ENCODE measurements around the gene TMEM221.

Gene TMEM221

DNA sequence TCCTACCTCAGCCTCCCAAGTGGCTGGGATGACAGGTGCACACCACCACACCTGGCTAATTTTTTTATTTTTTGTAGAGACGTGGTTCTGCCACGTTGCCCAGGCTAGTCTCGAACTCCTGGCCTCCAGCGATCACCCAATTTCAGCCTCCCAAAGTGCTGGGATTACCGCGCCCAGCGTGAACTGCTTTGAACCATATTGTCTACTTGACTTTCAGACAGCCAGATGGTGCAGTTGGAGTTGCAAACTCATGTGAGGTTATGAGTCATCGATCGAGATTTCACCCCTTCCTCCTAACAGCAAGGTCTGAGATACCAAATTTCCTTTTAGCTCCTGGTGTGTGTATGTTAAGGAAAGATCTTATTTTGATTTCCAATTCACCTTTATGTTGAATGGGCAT is 24.6 kb upstream of the TMEM221 start:
- peak; percentile 59 for DNase-seq (ENCODE audit: low read depth)

DNA sequence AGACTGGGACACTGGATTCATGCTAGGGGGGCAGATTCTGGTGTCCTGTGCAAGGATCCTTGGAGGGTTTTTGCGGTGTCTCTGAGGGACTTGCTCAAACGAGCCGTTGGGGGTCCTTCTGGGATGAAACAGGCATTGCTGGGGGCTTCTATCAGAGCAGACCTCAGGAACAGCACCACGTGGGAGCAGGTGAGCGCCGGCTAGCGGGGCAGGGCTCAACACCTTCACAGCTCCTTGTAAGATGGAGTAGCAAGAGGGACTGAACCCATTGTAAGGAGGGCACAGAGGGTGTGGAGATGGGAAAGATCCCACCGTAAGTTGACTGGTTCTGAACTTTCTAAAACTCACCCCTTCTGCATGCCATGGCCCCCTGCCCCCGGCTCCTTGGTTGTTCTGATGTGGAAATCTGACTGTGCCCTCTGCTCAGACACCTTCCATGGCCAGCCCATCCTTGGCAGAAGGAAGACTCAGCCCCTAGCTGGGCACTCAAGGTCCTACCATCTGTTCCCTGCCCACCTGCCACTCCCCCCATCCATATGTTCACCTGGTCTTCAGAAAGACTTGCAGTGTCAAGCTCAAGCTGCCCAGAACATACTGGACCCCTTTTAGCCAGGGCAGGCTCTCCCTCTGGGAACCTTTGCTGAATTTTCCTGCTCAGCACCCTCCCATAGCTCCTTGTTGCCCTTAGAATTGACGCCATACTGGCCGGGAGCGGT is 23.1 kb upstream of the TMEM221 start:
- no peak for DNase-seq (ENCODE audit: low read depth)

DNA sequence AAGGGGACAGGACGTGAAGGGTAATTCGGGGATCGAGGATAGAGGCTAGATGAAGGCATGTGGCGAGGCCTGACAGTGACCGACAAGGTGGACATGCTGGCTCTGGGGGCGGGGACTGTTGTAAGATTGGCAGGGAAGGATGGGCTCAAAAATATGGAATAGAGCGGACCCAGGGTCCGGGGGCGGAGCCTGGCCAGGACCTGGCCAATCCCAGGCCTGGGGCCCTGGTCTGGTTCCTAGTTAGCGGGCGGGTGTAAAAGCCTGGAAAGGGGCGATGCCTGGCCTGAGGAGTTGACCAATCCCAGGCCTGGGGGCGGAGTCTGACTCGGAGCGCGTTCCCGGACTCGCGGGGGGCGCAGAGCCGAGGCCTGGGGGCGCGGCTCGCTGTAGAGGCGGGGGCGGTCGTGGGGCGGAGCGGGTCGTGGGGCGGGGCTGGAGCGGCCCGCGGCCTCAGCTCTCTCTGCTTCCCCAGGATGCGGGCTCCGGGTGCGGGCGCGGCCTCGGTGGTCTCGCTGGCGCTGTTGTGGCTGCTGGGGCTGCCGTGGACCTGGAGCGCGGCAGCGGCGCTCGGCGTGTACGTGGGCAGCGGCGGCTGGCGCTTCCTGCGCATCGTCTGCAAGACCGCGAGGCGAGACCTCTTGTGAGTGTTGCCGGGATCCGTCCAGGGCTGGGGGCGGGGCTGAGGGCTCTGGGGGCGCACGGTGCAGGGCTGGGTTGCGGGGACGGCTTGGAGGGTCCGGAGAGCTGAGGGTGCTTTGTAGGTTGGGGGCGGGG is 21.8 kb upstream of the TMEM221 start, which contains the start of gene SLC27A1:
Gene SLC27A1 (plus strand): TSS at position 457 of the 774 bp plus-strand sequence. CDS start 17 bp downstream, at position 474.
- DNase-seq (ENCODE audit: low read depth), result no peak

DNA sequence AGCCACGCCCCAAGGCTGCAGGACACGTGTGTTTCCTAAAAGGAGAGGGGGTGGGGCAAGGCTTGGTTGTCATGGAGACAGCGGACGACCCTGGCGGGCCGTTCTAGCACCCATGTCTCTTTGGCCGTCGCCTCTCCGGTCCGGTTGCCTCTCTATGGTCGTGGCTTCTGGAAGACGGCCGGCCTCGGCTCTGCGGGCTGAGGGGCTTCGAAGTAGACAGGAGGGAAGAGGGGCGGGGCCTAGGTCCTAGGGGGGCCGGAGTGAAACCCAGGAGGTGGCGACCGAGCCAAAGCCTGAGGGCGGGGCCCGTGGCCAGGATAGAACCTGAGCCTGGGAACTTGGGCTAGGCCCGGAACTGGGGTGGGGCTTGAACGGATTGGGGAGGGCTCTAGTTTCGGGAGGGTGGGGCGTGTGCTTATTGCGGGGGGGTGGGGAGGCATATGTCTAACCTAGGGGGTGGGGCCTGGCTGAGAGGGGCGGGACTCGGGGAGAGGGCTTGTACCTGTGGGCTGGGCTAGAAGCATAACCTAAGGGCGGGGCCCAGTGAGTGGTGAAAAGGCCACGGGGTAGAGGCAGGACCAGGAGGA is 21.1 kb upstream of the TMEM221 start:
- DNase-seq (ENCODE audit: low read depth), result peak; percentile 90

GRCh38 chr19:17469092-17469480 is 20.6 kb upstream of the TMEM221 start:
- no peak for DNase-seq (ENCODE audit: low read depth)

- DNase-seq (ENCODE audit: low read depth), result no peak
Measured at GRCh38 chr19:17468302-17469091, 20.0 kb upstream of the TMEM221 start.

- DNase-seq (ENCODE audit: low read depth), result no peak
Measured at GRCh38 chr19:17467471-17468301, 19.2 kb upstream of the TMEM221 start.

GRCh38 chr19:17466487-17466850 is 18.0 kb upstream of the TMEM221 start:
- DNase-seq (ENCODE audit: low read depth), result no peak

GRCh38 chr19:17460372-17461230 is 12.1 kb upstream of the TMEM221 start, which contains the start of gene NXNL1:
TSS of gene NXNL1 (minus strand) at chr19:17460926. CDS start at chr19:17460869, 57 bp downstream.
- no peak for DNase-seq (ENCODE audit: low read depth)

GRCh38 chr19:17458970-17459369 is 10.5 kb upstream of the TMEM221 start:
- DNase-seq (ENCODE audit: low read depth), result no peak

DNA sequence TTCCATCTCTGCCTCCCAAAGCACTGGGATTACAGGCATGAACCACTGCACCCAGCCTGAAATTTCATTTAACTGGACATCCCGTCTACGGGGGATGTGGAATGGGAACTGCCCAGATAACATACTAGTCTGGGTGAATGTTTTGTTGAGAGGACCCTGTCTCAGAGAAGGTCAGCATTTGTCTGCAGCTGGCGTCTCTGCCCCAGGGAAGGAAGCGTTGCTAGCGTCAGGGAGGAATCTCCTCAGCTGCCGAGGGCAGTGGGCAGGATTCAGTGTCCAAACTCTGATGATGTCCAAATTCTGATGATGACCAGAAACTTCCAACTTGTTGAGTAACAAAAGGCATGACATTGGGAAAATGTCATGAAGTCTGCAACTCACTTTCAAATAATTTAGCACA is 9.1 kb upstream of the TMEM221 start:
- DNase-seq (ENCODE audit: low read depth), result no peak

DNA sequence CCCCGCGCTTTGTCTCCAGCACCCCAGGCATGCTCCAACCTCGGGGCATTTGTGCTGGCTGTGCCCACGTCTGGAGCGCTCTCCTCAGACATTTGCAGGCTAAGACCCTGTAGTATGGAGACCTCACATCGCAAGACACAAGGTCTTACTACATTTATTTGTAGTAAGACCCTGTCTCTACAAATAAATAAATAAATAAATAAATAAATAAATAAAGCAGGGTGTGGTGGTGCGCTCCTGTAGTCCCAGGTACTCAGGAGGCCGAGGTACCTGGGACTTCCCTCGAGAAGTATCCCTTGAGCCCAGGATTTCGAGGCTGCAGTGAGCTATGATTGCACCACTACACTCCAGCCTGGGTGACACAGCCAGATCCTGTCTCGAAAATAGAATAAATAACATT is 7.7 kb upstream of the TMEM221 start:
- no peak for DNase-seq (ENCODE audit: low read depth)

DNA sequence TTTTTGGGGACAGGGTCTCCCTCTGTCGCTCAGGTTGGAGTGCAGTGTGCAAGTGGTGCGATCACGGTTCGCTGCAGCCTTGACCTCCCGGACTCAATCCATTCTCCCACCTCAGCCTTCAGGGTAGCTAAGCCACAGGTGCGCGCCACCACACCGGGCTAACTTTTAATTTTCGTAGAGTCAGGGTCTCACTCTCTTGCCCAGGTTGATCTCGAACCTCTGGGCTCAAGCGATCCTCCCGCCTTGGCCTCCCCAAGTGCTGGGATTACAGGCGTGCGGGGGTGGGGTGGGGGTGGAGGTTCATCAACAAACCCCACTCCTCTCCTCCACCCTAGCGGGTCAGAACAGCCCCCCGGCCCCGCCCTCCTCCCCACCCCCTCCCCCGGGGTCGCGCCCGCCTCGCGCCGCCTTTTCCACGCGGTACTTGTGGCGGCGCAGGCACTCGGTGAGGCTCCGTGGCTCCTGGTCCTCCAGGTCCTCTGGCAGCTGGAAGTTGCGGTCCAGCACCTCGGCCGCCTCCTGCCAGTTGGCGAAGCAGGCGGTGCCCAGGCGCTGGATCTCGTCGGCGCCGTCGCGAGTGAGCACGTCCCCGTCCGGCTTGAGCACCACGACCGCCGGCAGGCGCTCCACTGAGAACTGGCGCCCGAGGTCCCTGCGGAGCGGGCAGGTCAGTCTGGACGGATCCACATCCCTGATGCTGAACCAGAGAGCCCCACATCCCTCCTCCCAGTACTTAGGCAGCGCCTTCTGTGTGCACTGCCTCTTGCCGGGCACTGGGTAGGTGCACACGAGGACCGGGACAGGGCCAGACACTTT is 7.0 kb upstream of the TMEM221 start:
- no peak for DNase-seq (ENCODE audit: low read depth)

GRCh38 chr19:17454576-17455071 is 6.2 kb upstream of the TMEM221 start:
- DNase-seq (ENCODE audit: low read depth), result no peak

DNA sequence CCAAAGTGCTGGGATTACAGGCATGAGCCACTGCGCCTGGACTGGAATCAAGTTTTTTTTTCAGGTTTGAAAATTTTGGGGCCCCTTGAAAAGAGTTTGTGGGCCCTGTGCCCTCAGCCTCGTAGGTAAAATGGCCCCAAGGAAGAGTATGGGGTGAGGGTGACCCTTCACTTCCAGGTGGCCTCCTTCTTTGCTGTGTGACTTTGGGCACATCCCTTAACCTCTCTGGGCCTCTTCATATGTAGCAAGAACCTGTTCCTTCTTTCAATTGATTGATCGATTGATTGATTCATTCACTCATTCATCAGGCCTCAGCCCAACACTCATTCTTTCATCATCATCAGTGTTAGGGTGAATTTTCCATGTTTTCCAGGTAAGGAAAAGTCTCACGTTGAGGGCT is 3.4 kb upstream of the TMEM221 start:
- no peak for DNase-seq (ENCODE audit: low read depth)

DNA sequence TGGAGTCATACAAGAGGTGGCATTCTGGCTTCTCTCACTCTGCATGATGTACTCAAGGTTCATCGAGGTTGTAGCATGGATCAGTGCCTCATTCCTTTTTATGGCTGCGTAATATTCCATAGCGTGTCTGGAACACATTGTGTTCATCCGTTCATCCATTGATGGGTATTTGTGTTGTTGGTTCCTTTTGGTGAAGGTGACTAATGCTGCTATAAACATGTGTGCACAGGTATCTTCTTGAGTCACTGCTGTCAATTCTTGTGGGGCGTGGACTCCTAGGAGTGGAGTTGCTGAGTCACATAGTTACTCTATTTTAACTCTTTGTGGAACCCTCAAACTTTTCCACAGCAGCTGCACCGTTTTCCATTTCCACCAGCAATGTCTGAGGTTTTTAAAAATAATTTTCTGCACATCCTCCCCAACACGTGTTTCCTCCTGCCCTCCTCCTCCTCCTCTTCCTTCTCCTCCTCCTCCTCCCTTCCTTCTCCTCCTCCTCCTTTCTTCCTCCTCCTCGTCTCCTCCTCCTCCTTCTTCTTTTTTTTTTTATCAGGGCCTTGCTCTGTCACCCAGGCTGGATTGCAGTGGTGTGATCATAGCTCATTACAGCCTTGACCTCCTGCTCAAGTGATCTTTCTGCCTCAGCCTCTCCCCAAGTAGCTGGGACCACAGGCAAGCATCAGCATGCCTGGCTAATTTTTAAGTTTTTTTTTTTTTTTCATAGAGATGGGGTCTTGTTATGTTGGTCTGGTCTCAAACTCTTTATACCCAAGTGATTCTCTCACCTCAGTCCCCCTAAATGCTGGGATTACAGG is 2.0 kb upstream of the TMEM221 start:
- DNase-seq (ENCODE audit: low read depth), result no peak

DNA sequence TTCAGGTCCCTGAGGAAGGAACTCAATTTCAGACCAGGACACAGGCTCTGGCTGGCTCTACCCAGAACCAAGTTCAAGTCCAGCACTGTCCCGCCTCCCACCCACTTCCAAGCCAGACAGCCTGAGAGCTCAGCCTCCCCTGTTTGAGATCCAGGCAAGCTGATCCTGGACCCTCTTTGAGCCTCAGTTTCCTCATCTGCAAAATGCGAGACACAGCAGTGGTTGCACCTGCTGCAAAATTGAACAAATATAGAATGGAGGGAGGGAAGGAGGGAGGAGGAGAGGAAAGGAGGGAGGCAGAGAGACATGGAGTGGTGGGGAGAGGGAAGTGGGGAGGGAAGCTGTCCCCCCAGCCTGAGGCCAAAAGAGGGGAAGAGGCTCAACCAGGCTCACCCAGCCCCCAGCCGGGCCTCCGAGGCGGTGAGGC is 751 bp downstream of the TMEM221 start:
- DNase-seq (ENCODE audit: low read depth), result no peak

- DNase-seq (ENCODE audit: low read depth), result no peak
Measured at GRCh38 chr19:17445526-17446165, 2.8 kb downstream of the TMEM221 start.
